ENCODE results near the gene GOLGA6L22. TPM values are rescaled to one million over a fixed set of nuclear protein-coding genes. Genes with fewer than 3 reads are reported as not detected.
"Not testable (repeated sequence)": the region's sequence is repeated elsewhere in the genome, so short reads cannot be mapped to it uniquely, and the experiment has no call there.

The GOLGA6L22 gene
- not detected in 2 replicates for total RNA-seq (2014; rRNA removed; shearing (Covaris generic))

- not testable (repeated sequence) for DNase-seq (ENCODE audit: low spot score)
Observed at GRCh38 chr15:22458603-22459002, at the start of gene GOLGA6L22. Gene GOLGA6L22, plus strand, starts transcription at chr15:22458903. Its CDS starts 91 bp downstream, at chr15:22458994.

- not testable (repeated sequence) for DNase-seq (ENCODE audit: low spot score)
Observed at GRCh38 chr15:22417288-22417687, 41.4 kb upstream of the GOLGA6L22 start.

GRCh38 chr15:22417795-22418194, 40.9 kb upstream of the GOLGA6L22 start:
- not testable (repeated sequence) for DNase-seq (ENCODE audit: low spot score)

GRCh38 chr15:22418212-22418611, 40.5 kb upstream of the GOLGA6L22 start:
- not testable (repeated sequence) for DNase-seq (ENCODE audit: low spot score)

GRCh38 chr15:22418666-22419065, 40.0 kb upstream of the GOLGA6L22 start:
- not testable (repeated sequence) for DNase-seq (ENCODE audit: low spot score)

- DNase-seq (ENCODE audit: low spot score) = not testable (repeated sequence)
Observed at GRCh38 chr15:22420340-22420739, 38.4 kb upstream of the GOLGA6L22 start.

GRCh38 chr15:22429426-22429825, 29.3 kb upstream of the GOLGA6L22 start:
- DNase-seq (ENCODE audit: low spot score) = not testable (repeated sequence)

- not testable (repeated sequence) for DNase-seq (ENCODE audit: low spot score)
Observed at GRCh38 chr15:22431687-22432086, 27.0 kb upstream of the GOLGA6L22 start.

- not testable (repeated sequence) for DNase-seq (ENCODE audit: low spot score)
Observed at GRCh38 chr15:22494490-22495113, 35.9 kb downstream of the GOLGA6L22 start.

GRCh38 chr15:22497200-22497599, 38.5 kb downstream of the GOLGA6L22 start:
- not testable (repeated sequence) for DNase-seq (ENCODE audit: low spot score)

- DNase-seq (ENCODE audit: low spot score) = not testable (repeated sequence)
Observed at GRCh38 chr15:22498220-22498925, 39.7 kb downstream of the GOLGA6L22 start.

GRCh38 chr15:22502272-22502671, 43.6 kb downstream of the GOLGA6L22 start:
- DNase-seq (ENCODE audit: low spot score) = not testable (repeated sequence)

GRCh38 chr15:22506959-22507358, 48.3 kb downstream of the GOLGA6L22 start:
- DNase-seq (ENCODE audit: low spot score) = not testable (repeated sequence)

GRCh38 chr15:22516140-22516539, 57.4 kb downstream of the GOLGA6L22 start:
- not testable (repeated sequence) for DNase-seq (ENCODE audit: low spot score)

Data from H4 (cell line).